Fibroblast of lung (primary cell): ENCODE data around the gene EFR3B. TPM values are rescaled to one million over a fixed set of nuclear protein-coding genes. Genes with fewer than 3 reads are reported as not detected.

Source experiments
- DNase-seq, 2 donors: peaks; one replicate each; pipeline versions ENCODE4 v3.0.0 to v3.0.0-alpha.2; 2010; ENCODE audit warnings: low read depth in 2 of 2
- H2AFZ ChIP-seq: 2 replicates; pipeline ENCODE4 v1.5.1; 2012; ENCODE audit warnings: low read length, control low read depth, inconsistent platforms
- H3K27ac ChIP-seq: 2 replicates; pipeline ENCODE4 v1.5.1; 2011; ENCODE audit warnings: low read length, control low read depth; ENCODE audit not compliant: insufficient read depth
- H3K27me3 ChIP-seq: 2 replicates; pipeline ENCODE4 v1.5.1; 2011; ENCODE audit warnings: mild to moderate bottlenecking, low read length; ENCODE audit not compliant: control insufficient read depth, insufficient read depth
- H3K36me3 ChIP-seq: 2 replicates; pipeline ENCODE4 v1.5.1; 2011; ENCODE audit warnings: low read length; ENCODE audit not compliant: control insufficient read depth, insufficient read depth
- H3K4me1 ChIP-seq: 2 replicates; pipeline ENCODE4 v1.5.1; 2011; ENCODE audit warnings: low read length; ENCODE audit not compliant: control insufficient read depth, insufficient read depth; ENCODE audit errors: extremely low read depth
- H3K4me2 ChIP-seq: 2 replicates; pipeline ENCODE4 v1.5.1; 2011; ENCODE audit warnings: low read length, control low read depth; ENCODE audit not compliant: insufficient read depth; ENCODE audit errors: extremely low read depth
- H3K4me3 ChIP-seq, 4 experiments: fragments of 200-600 bp in 1 of 4; sonication (generic) in 1 of 4; replicated peaks in 1 of 4; 2 replicates each; pipeline ENCODE4 v1.5.1; 2011 to 2016; ENCODE audit warnings: low read length in 4 of 4, low read depth in 3 of 4, mild to moderate bottlenecking in 3 of 4, control low read depth in 2 of 4, inconsistent platforms in 1 of 4, mixed read lengths in 1 of 4; ENCODE audit not compliant: insufficient read depth in 1 of 4; ENCODE audit errors: control extremely low read depth in 1 of 4
- H3K79me2 ChIP-seq: 2 replicates; pipeline ENCODE4 v1.5.1; 2012; ENCODE audit warnings: mild to moderate bottlenecking, low read length, inconsistent platforms; ENCODE audit not compliant: control insufficient read depth, insufficient read depth
- H3K9ac ChIP-seq: 2 replicates; pipeline ENCODE4 v1.5.1; 2011; ENCODE audit warnings: mild to moderate bottlenecking, low read length, control low read depth; ENCODE audit not compliant: insufficient read depth
- H3K9me3 ChIP-seq: 2 replicates; pipeline ENCODE4 v1.5.1; 2012; ENCODE audit warnings: low read depth, low read length; ENCODE audit not compliant: control insufficient read depth, insufficient read depth
- H4K20me1 ChIP-seq: 2 replicates; pipeline ENCODE4 v1.5.1; 2011; ENCODE audit warnings: low read length; ENCODE audit not compliant: control insufficient read depth, insufficient read depth; ENCODE audit errors: extremely low read depth
- CTCF ChIP-seq, 2 donors: IDR thresholded peaks in 1 of 2; conservative IDR thresholded peaks in 1 of 2; 1 replicate in 1 of 2; 2 replicates in 1 of 2; pipeline ENCODE4 v1.5.1; 2011 to 2012; ENCODE audit warnings: low read length in 2 of 2, control low read depth in 1 of 2, inconsistent platforms in 1 of 2, low read depth in 1 of 2, mild to moderate bottlenecking in 1 of 2
- EZH2 ChIP-seq: IDR thresholded peaks from 2 replicates; pipeline ENCODE4 v1.5.1; 2012; ENCODE audit warnings: low read length, control low read depth, mild to moderate bottlenecking; ENCODE audit errors: missing control alignments
- polyA plus RNA-seq, 2 donors: library from polyadenylated mRNA; depleted of rRNA in 1 of 2; stranded (reverse) in 1 of 2; unstranded in 1 of 2; fragments of >200 nt; gene quantifications; 2 replicates each; pipeline ENCODE4 v1.2.1, GENCODE V29; 2011 to 2012; ENCODE audit warnings: missing spikeins in 1 of 2
- total RNA-seq: library from RNA; depleted of rRNA; stranded (reverse); fragments of >200 nt; gene quantifications from 2 replicates; pipeline ENCODE4 v1.2.1, GENCODE V29; 2014

Gene EFR3B
- total and polyA plus RNA-seq, 2 donors (not counting 1 experiment from before 2014, with no cell fraction given): 0.03 to 0.50 TPM

GRCh38 chr2:25122367-25122766 is 80.5 kb downstream of the EFR3B start:
- Histone ChIP-seq H2AFZ (no peak overlapping the region), H3K4me1 (no peaks in the 10 kb centered on the region), H3K9me3 (no peaks in the 10 kb centered on the region), H3K4me2 (no peak overlapping the region), H3K4me3 (no peak overlapping the region), H3K79me2 (no peaks in the 10 kb centered on the region), H3K9ac (no peak overlapping the region), H4K20me1 (no peaks in the 10 kb centered on the region), H3K36me3 (no peaks in the 10 kb centered on the region), H3K27ac (no peak overlapping the region), H3K27me3 (no peaks in the 10 kb centered on the region)
- TF ChIP-seq EZH2: no peak
- TF ChIP-seq CTCF (conservative IDR thresholded peaks at IDR 0.05 in 1 of 2, IDR thresholded peaks at IDR 0.05 in 1 of 2; ENCODE audit: low read depth in 1 of 2, low read length in 2 of 2): no peak
- DNase-seq: no peak

- Histone ChIP-seq H3K9me3 (no peaks in the 10 kb centered on the region), H3K4me2 (no peak overlapping the region), H3K27me3 (no peaks in the 10 kb centered on the region), H2AFZ (no peak overlapping the region), H3K9ac (no peak overlapping the region), H3K36me3 (no peaks in the 10 kb centered on the region), H3K27ac (no peak overlapping the region), H3K79me2 (no peaks in the 10 kb centered on the region), H4K20me1 (no peaks in the 10 kb centered on the region), H3K4me3 (no peak overlapping the region), H3K4me1 (peaks cover 4% of the 10 kb centered on the region)
- TF ChIP-seq CTCF (conservative IDR thresholded peaks at IDR 0.05 in 1 of 2, IDR thresholded peaks at IDR 0.05 in 1 of 2; ENCODE audit: low read depth in 1 of 2, low read length in 2 of 2): no peak
- TF ChIP-seq EZH2: no peak
- no peak for DNase-seq
Observed at GRCh38 chr2:25123682-25124081, 81.8 kb downstream of the EFR3B start.

DNA sequence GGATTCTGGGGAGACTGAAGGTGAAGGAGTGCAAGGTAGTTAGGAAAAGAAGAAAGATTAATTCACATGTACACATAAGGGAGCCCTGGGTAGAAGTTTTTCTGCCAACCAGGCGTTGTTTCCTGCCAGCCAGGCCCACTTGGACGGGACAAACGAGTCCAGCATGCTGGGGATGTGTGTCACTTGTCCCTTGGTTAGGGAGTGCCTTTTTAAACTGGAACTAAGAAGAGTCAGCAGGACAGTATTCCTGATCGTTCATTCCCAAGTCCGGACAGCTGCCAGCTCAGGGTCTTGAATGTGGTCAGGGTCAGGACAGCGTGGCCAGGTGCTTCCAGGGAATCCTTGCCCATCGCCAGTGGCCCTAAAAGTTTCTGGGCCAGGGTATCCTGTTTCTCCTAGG is 83.3 kb downstream of the EFR3B start:
- Histone ChIP-seq H3K27me3 (no peaks in the 10 kb centered on the region), H3K4me3 (no peak overlapping the region), H3K36me3 (no peaks in the 10 kb centered on the region), H3K4me2 (no peak overlapping the region), H3K79me2 (no peaks in the 10 kb centered on the region), H3K9ac (no peak overlapping the region), H4K20me1 (no peaks in the 10 kb centered on the region), H3K4me1 (peaks cover 7% of the 10 kb centered on the region), H3K27ac (no peak overlapping the region), H2AFZ (no peak overlapping the region), H3K9me3 (no peaks in the 10 kb centered on the region)
- TF ChIP-seq CTCF (conservative IDR thresholded peaks at IDR 0.05 in 1 of 2, IDR thresholded peaks at IDR 0.05 in 1 of 2; ENCODE audit: low read depth in 1 of 2, low read length in 2 of 2): no peak
- no peak for TF ChIP-seq EZH2
- no peak for DNase-seq
